Measurements from ENCODE around the gene RHOV. TPM values are rescaled to one million over a fixed set of nuclear protein-coding genes. Genes with fewer than 3 reads are reported as not detected.

RHOV gene
- total and polyA plus RNA-seq, 10 of the 15 experiments (the other 5 are each of a cell fraction or from before 2014, with no cell fraction given) = 0.24 to 39.3 (median 9.3) TPM

GRCh38 chr15:40870716-40871115 lies 3.3 kb downstream of the RHOV start (continued):
- TF ChIP-seq TCF3 (IDR thresholded peaks at IDR 0.05; ENCODE audit: borderline replicate concordance, insufficient read depth, low read depth, low read length) = peak; percentile 64
- TF ChIP-seq HDGF (IDR thresholded peaks at IDR 0.05) = peak; percentile 92; the same call in 1 of the 2 replicates
- TF ChIP-seq EED (IDR thresholded peaks at IDR 0.05; ENCODE audit: low read depth) = 0 out of 2 replicates have a peak, but pooled peaks have one; percentile 22
- peak; percentile 36; the same call in 1 of the 2 replicates for TF ChIP-seq RELB (IDR thresholded peaks at IDR 0.05; ENCODE audit: low read depth)
- TF ChIP-seq IKZF1 (conservative IDR thresholded peaks at IDR 0.05) = peak; percentile 41; the same call in 1 of the 2 replicates
- TF ChIP-seq IKZF2 (IDR thresholded peaks at IDR 0.05) = peak; percentile 7 to 44; a peak in 1 of 4 replicates
- TF ChIP-seq NBN (IDR thresholded peaks at IDR 0.05) = peak; percentile 77
- TF ChIP-seq ZNF687 (IDR thresholded peaks at IDR 0.05) = peak; percentile 9; the same call in 1 of the 2 replicates
- 0 out of 2 replicates have a peak, but pooled peaks have one; percentile 18 for TF ChIP-seq ATF7 (IDR thresholded peaks at IDR 0.05; ENCODE audit: low read depth)
- no peak for TF ChIP-seq ATF2 (IDR thresholded peaks at IDR 0.05; ENCODE audit: low read length)
- peak; percentile 53; the same call in 1 of the 2 replicates for TF ChIP-seq POLR2AphosphoS5 (IDR thresholded peaks at IDR 0.05; ENCODE audit: low read length)
